ENCODE results near the gene SPATA18. TPM values are rescaled to one million over a fixed set of nuclear protein-coding genes. Genes with fewer than 3 reads are reported as not detected.

SPATA18 gene
- total RNA-seq, 1 donor from 2014 or later, result 0.32 TPM

DNA sequence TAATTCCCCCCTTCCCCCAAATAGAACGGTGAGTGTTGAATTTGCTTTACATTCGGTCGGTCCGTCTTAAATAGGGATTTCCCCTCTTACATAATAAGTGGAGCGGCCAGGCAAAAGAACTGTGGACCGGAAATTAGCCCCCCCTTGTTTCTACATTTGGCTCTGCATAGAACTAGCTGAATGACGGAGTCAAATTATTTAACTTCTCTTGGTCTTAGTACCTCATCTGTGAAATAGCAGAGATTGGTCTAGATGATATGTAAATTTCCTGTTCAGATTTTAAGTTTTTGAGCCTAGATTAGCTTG is 1.3 kb downstream of the SPATA18 start:
- DNase-seq (ENCODE audit: low spot score in 2 of 2), result peak in 1 of 2 donors; percentile 61
- intact Hi-C loops (cut with DNase I), result loop anchor here (5.0 to 10.0 kb wide), 2 partner anchors 210 to 662 kb away; partner anchors contain the start of gene DCUN1D4
- TF ChIP-seq, protein P1, sequence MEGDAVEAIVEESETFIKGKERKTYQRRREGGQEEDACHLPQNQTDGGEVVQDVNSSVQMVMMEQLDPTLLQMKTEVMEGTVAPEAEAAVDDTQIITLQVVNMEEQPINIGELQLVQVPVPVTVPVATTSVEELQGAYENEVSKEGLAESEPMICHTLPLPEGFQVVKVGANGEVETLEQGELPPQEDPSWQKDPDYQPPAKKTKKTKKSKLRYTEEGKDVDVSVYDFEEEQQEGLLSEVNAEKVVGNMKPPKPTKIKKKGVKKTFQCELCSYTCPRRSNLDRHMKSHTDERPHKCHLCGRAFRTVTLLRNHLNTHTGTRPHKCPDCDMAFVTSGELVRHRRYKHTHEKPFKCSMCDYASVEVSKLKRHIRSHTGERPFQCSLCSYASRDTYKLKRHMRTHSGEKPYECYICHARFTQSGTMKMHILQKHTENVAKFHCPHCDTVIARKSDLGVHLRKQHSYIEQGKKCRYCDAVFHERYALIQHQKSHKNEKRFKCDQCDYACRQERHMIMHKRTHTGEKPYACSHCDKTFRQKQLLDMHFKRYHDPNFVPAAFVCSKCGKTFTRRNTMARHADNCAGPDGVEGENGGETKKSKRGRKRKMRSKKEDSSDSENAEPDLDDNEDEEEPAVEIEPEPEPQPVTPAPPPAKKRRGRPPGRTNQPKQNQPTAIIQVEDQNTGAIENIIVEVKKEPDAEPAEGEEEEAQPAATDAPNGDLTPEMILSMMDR (IDR thresholded peaks at IDR 0.05), result no peak
- Histone ChIP-seq H3K27ac (peak overlapping the region; percentile 73 to 77), H3K36me3 (no peaks in the 10 kb centered on the region), H3K4me1 (no peaks in the 10 kb centered on the region), H3K9me3 (no peaks in the 10 kb centered on the region), H3K27me3 (no peaks in the 10 kb centered on the region), H3K4me3 (peak overlapping the region; percentile 65 to 82)

DNA sequence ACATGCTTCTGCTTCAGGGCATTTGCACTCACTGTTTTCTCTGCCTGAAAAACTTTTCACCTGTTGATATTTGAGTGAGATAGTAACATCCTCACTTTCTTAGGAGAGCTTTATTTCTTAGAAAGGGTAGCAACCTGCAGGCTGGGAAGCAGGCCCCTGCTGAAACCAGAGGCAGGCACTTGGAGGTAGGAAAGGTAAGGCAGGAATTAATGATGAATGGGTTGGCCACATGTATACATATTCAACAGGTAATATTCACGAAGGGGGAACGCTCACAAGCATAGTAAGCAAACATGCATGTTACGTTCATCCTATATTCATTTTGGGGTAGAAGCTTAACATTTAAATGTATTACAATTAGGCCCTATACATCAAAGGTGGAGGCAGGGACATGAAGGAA is 3.1 kb downstream of the SPATA18 start:
- intact Hi-C loops (cut with DNase I), result loop anchor here (5.0 to 10.0 kb wide), 2 partner anchors 212 to 661 kb away; partner anchors contain the start of gene DCUN1D4

DNA sequence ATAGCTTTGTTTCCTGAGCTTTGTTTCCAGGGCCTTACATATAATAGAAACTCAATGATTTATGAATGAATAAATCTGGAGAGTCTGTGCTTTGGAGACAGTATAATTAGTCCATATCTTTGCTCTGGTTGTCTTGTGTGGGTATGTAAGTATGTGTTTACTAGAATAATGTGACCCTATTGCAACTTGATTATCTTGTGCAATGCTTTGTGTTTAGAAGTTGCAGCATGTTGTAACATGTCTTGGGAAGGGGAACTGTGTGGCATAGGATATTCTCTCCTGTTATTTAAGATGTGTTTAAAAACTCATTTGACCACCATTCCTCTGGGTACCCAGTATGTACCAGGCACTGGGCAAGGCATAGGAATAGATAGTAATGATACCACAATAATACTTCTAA is 6.1 kb downstream of the SPATA18 start:
- no peaks in the 10 kb centered on the region for H3K27me3 ChIP-seq

More for the DNA sequence above, 3.1 kb downstream of the SPATA18 start:
- Histone ChIP-seq H3K9me3 (no peaks in the 10 kb centered on the region), H3K4me3 (no peak overlapping the region), H3K4me1 (no peaks in the 10 kb centered on the region), H3K36me3 (no peaks in the 10 kb centered on the region), H3K27ac (no peak overlapping the region), H3K27me3 (no peaks in the 10 kb centered on the region)
- no peak for DNase-seq (ENCODE audit: low spot score in 2 of 2)
- TF ChIP-seq, protein P1 (IDR thresholded peaks at IDR 0.05), result no peak

DNA sequence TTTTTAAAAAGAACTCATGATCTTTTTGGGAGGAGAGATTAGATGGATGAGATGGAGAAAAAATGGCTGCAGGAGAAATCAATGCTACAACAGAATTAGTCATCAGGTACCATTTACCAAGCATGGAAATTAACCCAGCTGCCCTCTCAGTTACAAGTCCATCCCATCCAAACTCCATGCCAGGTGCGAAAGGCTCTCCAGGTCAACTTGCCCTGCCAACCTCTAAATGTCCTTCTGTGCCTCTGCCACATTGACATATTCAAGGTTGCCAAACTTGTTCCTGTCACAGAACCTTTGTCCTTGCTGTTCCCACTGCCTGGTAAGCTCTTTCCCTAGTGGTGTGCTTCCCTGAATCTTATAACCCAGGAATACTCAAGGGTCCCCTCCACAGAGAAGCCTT is 7.2 kb downstream of the SPATA18 start:
- TF ChIP-seq, protein P1 (IDR thresholded peaks at IDR 0.05), result no peak
- Histone ChIP-seq H3K36me3 (no peaks in the 10 kb centered on the region), H3K4me3 (no peak overlapping the region), H3K27me3 (no peaks in the 10 kb centered on the region), H3K9me3 (no peaks in the 10 kb centered on the region), H3K27ac (no peak overlapping the region), H3K4me1 (no peaks in the 10 kb centered on the region)
- DNase-seq (ENCODE audit: low spot score in 2 of 2), result no peak
- intact Hi-C loops (cut with DNase I), result loop anchor here (10.0 kb wide), 1 partner anchor 657 kb away; no protein-coding TSS in a partner anchor

More for the DNA sequence above, 6.1 kb downstream of the SPATA18 start:
- no peak for DNase-seq (ENCODE audit: low spot score in 2 of 2)
- no peaks in the 10 kb centered on the region for H3K36me3 ChIP-seq
- no peaks in the 10 kb centered on the region for H3K4me1 ChIP-seq
- H3K27ac ChIP-seq, result no peak overlapping the region
- H3K4me3 ChIP-seq, result no peak overlapping the region
- TF ChIP-seq, protein P1 (IDR thresholded peaks at IDR 0.05), result no peak
- H3K9me3 ChIP-seq, result no peaks in the 10 kb centered on the region
- intact Hi-C loops (cut with DNase I), result loop anchor here (10.0 kb wide), 1 partner anchor 658 kb away; no protein-coding TSS in a partner anchor

DNA sequence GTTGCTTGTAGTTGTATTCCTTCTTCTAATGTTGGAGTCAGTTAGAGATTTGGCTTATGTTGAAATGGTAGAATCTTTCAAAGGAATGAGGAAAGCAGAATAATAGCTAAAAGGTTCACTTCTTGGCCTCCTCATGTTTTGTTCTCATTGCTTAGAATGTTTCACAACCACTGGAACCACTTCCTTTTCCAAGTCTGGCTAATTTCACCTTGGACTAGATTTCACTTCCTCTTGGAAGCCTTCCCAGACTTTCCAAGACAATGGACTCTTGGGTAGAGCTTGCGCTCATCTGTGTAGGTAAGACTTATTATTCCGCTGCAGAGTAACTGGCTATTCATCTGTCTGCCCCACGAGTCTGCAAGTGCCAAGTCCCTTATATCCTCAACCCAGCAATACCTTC is 8.3 kb downstream of the SPATA18 start:
- H3K4me1 ChIP-seq, result no peaks in the 10 kb centered on the region
- H3K4me3 ChIP-seq, result no peak overlapping the region
- intact Hi-C loops (cut with DNase I), result loop anchor here (10.0 kb wide), 1 partner anchor 655 kb away; no protein-coding TSS in a partner anchor
- TF ChIP-seq, protein P1 (IDR thresholded peaks at IDR 0.05), result no peak
- no peaks in the 10 kb centered on the region for H3K27me3 ChIP-seq
- no peak for DNase-seq (ENCODE audit: low spot score in 2 of 2)
- no peaks in the 10 kb centered on the region for H3K36me3 ChIP-seq
- no peaks in the 10 kb centered on the region for H3K9me3 ChIP-seq
- H3K27ac ChIP-seq, result no peak overlapping the region

DNA sequence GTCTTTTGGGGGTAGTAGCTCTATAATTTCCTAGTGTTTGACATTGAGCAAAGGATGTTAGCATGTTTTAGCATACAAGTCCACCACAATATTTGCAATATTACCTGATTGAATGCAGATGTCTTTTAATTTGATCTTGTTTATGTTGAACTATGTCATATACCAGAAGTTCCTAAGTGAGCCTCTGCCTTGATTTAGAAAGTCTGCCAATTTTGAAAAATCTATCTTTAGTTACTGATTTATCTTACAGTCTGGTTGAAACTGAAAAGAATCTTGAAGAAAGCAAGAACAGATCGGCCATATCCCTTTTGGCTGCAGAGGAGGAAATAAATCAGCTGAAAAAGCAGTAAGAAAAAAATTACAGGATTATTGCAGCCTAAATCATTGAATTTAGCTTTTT is 18.5 kb downstream of the SPATA18 start:
- Histone ChIP-seq H3K4me3 (no peak overlapping the region), H3K36me3 (no peaks in the 10 kb centered on the region), H3K4me1 (no peaks in the 10 kb centered on the region), H3K27me3 (no peaks in the 10 kb centered on the region), H3K27ac (no peak overlapping the region), H3K9me3 (no peaks in the 10 kb centered on the region)
- intact Hi-C loops (cut with DNase I), result no loop called here
- TF ChIP-seq, protein P1 (IDR thresholded peaks at IDR 0.05), result no peak
- no peak for DNase-seq (ENCODE audit: low spot score in 2 of 2)

Measured in ascending aorta (tissue), 2 donors.